ENCODE results near the gene PROSER3. TPM values are rescaled to one million over a fixed set of nuclear protein-coding genes. Genes with fewer than 3 reads are reported as not detected.

Gene PROSER3
- total and polyA plus RNA-seq, 2 of the 4 experiments (the other 2 are of a cell fraction): 5.4 to 21.8 TPM

DNA sequence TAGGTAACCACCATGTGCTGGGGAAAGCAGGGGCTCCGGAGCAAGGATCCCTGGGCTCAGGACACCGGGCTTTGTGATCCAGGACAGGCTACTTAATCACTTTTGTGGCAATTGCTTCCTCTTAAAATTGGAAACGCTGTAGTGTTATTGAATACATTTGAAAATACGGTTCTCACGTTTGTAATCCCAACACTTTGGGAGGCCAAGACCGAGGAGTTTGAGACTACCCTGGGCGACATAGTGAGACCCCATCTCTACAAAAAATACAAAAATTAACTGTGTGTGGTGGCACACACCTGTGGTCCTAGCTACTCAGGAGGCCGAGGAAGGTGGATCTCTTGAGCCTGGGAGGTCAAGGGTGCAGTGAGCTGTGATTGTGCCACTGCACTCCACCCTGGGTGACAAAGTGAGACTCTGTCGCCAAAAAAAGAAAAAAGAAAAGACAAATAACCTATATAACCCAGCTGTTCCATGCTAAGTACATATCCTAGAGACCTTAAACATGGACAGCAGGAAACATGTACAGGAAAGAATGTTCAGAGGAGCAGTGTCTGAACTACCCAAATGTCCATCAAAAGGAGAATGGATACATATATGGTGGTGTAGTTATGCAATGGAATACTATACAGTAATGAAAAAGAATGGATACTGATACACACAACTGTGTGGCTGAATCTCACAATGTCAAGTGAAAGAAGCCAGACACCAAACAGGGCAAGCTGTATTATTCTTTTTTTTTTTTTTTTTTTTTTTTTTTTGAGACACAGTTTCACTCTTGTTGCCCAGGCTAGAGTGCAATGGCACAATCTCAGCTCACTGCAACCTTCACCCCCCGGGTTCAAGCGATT is 55.3 kb downstream of the PROSER3 start:
- H2BK20ac ChIP-seq (ENCODE audit: low read depth, low read length): no peak overlapping the region
- H2AK9ac ChIP-seq (replicated peaks; ENCODE audit: low read depth, low read length, poor library complexity): no peak overlapping the region
- H2AFZ ChIP-seq (replicated peaks; ENCODE audit: low read length, poor library complexity): no peak overlapping the region
- H3K4me3 ChIP-seq (ENCODE audit: insufficient read depth, low read depth, low read length): no peak overlapping the region
- no peak overlapping the region for H2BK120ac ChIP-seq (ENCODE audit: low read depth, low read length)
- no peak overlapping the region for H3K4ac ChIP-seq (ENCODE audit: low read depth, low read length)
- H3K4me1 ChIP-seq (ENCODE audit: control insufficient read depth, insufficient read depth, low read length): no peaks in the 10 kb centered on the region
- H2BK15ac ChIP-seq (ENCODE audit: low read depth, low read length): no peak overlapping the region
- H3K9ac ChIP-seq (ENCODE audit: low read depth, low read length): no peak overlapping the region
- in situ Hi-C loops (cut with MboI; ENCODE audit: low sequenced_read_pairs) (no loop called here), intact Hi-C loops (cut with micrococcal nuclease) (no loop called here), dilution Hi-C loops (cut with HindIII; ENCODE audit: low sequenced_read_pairs, unreplicated experiment) (no loop called here)
- no peaks in the 10 kb centered on the region for H3K9me3 ChIP-seq (ENCODE audit: control insufficient read depth, insufficient read depth, low read length)
- peaks cover 20% of the 10 kb centered on the region for H3K27me3 ChIP-seq (ENCODE audit: control insufficient read depth, insufficient read depth, low read length)
- H3K4me2 ChIP-seq (ENCODE audit: low read depth, low read length): no peak overlapping the region
- H3K14ac ChIP-seq (replicated peaks; ENCODE audit: low read depth, low read length): no peak overlapping the region
- TF ChIP-seq CHD1 (IDR thresholded peaks at IDR 0.05; ENCODE audit: low read depth, low read length) (no peak), CTCF (conservative IDR thresholded peaks at IDR 0.05; ENCODE audit: low read depth, low read length) (no peak), SMC3 (IDR thresholded peaks at IDR 0.05; ENCODE audit: low read depth, low read length) (no peak), MAZ (IDR thresholded peaks at IDR 0.05; ENCODE audit: borderline replicate concordance, low read depth, low read length) (no peak), MXI1 (IDR thresholded peaks at IDR 0.05; ENCODE audit: borderline replicate concordance, low read depth, low read length) (no peak), FOS (IDR thresholded peaks at IDR 0.05; ENCODE audit: low read depth, low read length) (no peak), RFX5 (IDR thresholded peaks at IDR 0.05; ENCODE audit: low read depth, low read length) (no peak), POLR2A (IDR thresholded peaks at IDR 0.05; ENCODE audit: low read depth, low read length) (no peak), USF2 (IDR thresholded peaks at IDR 0.05; ENCODE audit: low read depth, low read length) (no peak), CEBPB (IDR thresholded peaks at IDR 0.05; ENCODE audit: low read depth, low read length) (no peak), RAD21 (IDR thresholded peaks at IDR 0.05; ENCODE audit: low read length) (no peak), MAFK (IDR thresholded peaks at IDR 0.05; ENCODE audit: low read depth, low read length) (no peak), NFE2L2 (IDR thresholded peaks at IDR 0.05; ENCODE audit: low read depth, low read length) (no peak), RCOR1 (IDR thresholded peaks at IDR 0.05; ENCODE audit: insufficient replicate concordance, low read length) (no peak), BHLHE40 (IDR thresholded peaks at IDR 0.05; ENCODE audit: low read depth, low read length) (no peak)
- TF ChIP-seq, protein P1, sequence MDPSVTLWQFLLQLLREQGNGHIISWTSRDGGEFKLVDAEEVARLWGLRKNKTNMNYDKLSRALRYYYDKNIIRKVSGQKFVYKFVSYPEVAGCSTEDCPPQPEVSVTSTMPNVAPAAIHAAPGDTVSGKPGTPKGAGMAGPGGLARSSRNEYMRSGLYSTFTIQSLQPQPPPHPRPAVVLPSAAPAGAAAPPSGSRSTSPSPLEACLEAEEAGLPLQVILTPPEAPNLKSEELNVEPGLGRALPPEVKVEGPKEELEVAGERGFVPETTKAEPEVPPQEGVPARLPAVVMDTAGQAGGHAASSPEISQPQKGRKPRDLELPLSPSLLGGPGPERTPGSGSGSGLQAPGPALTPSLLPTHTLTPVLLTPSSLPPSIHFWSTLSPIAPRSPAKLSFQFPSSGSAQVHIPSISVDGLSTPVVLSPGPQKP (IDR thresholded peaks at IDR 0.05; ENCODE audit: borderline replicate concordance, low read depth, low read length): no peak
- no peak overlapping the region for H3K27ac ChIP-seq (ENCODE audit: insufficient read depth, low read length)
- no peaks in the 10 kb centered on the region for H4K20me1 ChIP-seq (ENCODE audit: insufficient read depth, low read length)
- no peak overlapping the region for H3K18ac ChIP-seq (ENCODE audit: low read depth, low read length)
- H2BK5ac ChIP-seq (ENCODE audit: low read depth, low read length, poor library complexity, severe bottlenecking): no peak overlapping the region
- no peak for DNase-seq
- H2AK5ac ChIP-seq (ENCODE audit: low read depth, low read length): no peak overlapping the region
- H3K23ac ChIP-seq (ENCODE audit: low read depth, low read length): no peak overlapping the region
- no peaks in the 10 kb centered on the region for H3K36me3 ChIP-seq (ENCODE audit: control insufficient read depth, insufficient read depth, low read length)
- H3K9me1 ChIP-seq (ENCODE audit: insufficient read depth, low read length): no peaks in the 10 kb centered on the region
- H3K56ac ChIP-seq (ENCODE audit: extremely low read depth, insufficient read depth, low read length): no peak overlapping the region
- H4K8ac ChIP-seq (ENCODE audit: low read depth in 2 of 2, low read length in 2 of 2): no peak overlapping the region
- ChIA-PET CTCF (no interaction called here), POLR2A (ENCODE audit: unreplicated experiment) (no interaction called here)
- no peak overlapping the region for H4K91ac ChIP-seq (ENCODE audit: insufficient read depth, low read depth, low read length)
- H4K5ac ChIP-seq (ENCODE audit: low read depth, low read length): no peak overlapping the region
- no peak for ATAC-seq (ENCODE audit: low read depth)
- no CpG with 5 or more reads among the region's 11 CpGs for WGBS, 2 experiments (ENCODE audit: extremely low coverage in 2 of 2, insufficient read length in 1 of 2)
- BruUV-seq (replicated peaks): no TSS peak
- H3K79me1 ChIP-seq (ENCODE audit: low read depth in 1 of 2, low read length in 2 of 2): no peaks in the 10 kb centered on the region

All from IMR-90 (cell line).